GM18517 (cell line): ENCODE data around the gene RIOK1.
A peak's percentile ranks its signal among the peaks of the same experiment; 100 is the strongest.
"Not testable (repeated sequence)": the region's sequence is repeated elsewhere in the genome, so short reads cannot be mapped to it uniquely, and the experiment has no call there.

ENCODE experiments used
- ATAC-seq: cut with Tn5 transposase; IDR thresholded peaks from one replicate; pipeline ENCODE4 v1.9.1; 2021; ENCODE audit warnings: mild to moderate bottlenecking, moderate library complexity; ENCODE audit not compliant: unreplicated experiment

The RIOK1 gene

GRCh38 chr6:7389451-7390225, at the start of gene RIOK1, which contains the start of gene CAGE1:
Gene RIOK1 (plus strand): TSS chr6:7389808. CDS start chr6:7390003, 195 bp downstream.
Gene CAGE1 (minus strand): TSS chr6:7389742. CDS start chr6:7387173, 2,569 bp downstream.
- peak; percentile 93 for ATAC-seq

- no peak for ATAC-seq
Observed at GRCh38 chr6:7341271-7341670, 48.3 kb upstream of the RIOK1 start.

GRCh38 chr6:7341989-7342742, 47.4 kb upstream of the RIOK1 start:
- ATAC-seq, result peak; percentile 93

- no peak for ATAC-seq
Observed at GRCh38 chr6:7343546-7344475, 45.8 kb upstream of the RIOK1 start.

GRCh38 chr6:7344773-7345450, 44.7 kb upstream of the RIOK1 start:
- ATAC-seq, result not testable (repeated sequence)

- ATAC-seq, result not testable (repeated sequence)
Observed at GRCh38 chr6:7347551-7347997, 42.0 kb upstream of the RIOK1 start.

GRCh38 chr6:7350591-7350990, 39.0 kb upstream of the RIOK1 start:
- not testable (repeated sequence) for ATAC-seq

- not testable (repeated sequence) for ATAC-seq
Observed at GRCh38 chr6:7351916-7352315, 37.7 kb upstream of the RIOK1 start.

- no peak for ATAC-seq
Observed at GRCh38 chr6:7367408-7367807, 22.2 kb upstream of the RIOK1 start.

- ATAC-seq, result no peak
Observed at GRCh38 chr6:7373739-7374138, 15.9 kb upstream of the RIOK1 start.

GRCh38 chr6:7377961-7378360, 11.6 kb upstream of the RIOK1 start:
- no peak for ATAC-seq

- no peak for ATAC-seq
Observed at GRCh38 chr6:7378740-7379139, 10.9 kb upstream of the RIOK1 start.

- ATAC-seq, result no peak
Observed at GRCh38 chr6:7381092-7381491, 8.5 kb upstream of the RIOK1 start.

GRCh38 chr6:7389162-7389450, 502 bp upstream of the RIOK1 start:
- no peak for ATAC-seq

GRCh38 chr6:7390226-7390878, 744 bp downstream of the RIOK1 start:
- ATAC-seq, result peak; percentile 7

- no peak for ATAC-seq
Observed at GRCh38 chr6:7391151-7391550, 1.5 kb downstream of the RIOK1 start.

GRCh38 chr6:7392402-7392801, 2.8 kb downstream of the RIOK1 start:
- ATAC-seq, result no peak

GRCh38 chr6:7401075-7401474, 11.5 kb downstream of the RIOK1 start:
- ATAC-seq, result no peak

- ATAC-seq, result no peak
Observed at GRCh38 chr6:7402716-7403115, 13.1 kb downstream of the RIOK1 start.

GRCh38 chr6:7404546-7404945, 14.9 kb downstream of the RIOK1 start:
- ATAC-seq, result no peak
